ENCODE measurements around the gene SMAD7.
A peak's percentile ranks its signal among the peaks of the same experiment; 100 is the strongest.

Gene SMAD7

DNA sequence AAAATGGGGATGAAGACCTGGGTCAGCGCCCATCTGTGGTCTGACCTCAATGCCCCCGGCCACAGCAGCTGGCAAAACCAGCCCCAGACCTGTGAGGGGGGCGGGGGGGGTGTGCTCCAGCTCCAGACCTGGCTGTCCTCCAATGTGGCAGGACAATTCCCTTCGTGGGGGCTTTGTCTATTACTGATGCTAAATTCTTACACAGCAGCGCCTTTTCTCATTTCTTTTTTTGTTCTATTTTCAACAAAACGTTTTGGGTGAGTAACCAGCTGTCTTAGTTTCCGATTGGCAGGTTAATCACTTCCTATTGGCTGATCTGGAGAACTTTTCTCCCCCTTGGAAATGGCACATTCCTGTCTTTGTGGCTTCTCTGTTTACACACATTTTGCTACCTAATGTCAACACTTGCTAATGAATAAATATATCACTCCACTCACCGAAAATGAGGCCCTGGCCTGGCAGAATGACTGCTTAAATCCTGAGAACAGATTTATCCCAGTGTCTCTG, 4.4 kb downstream of the SMAD7 start:
- Histone ChIP-seq H3K4me1 (ENCODE audit: insufficient read depth, insufficient read length) (peaks cover 14% of the 10 kb centered on the region), H3K4me3 (ENCODE audit: insufficient read length, low read depth) (peak overlapping the region; percentile 94), H3K9me3 (ENCODE audit: insufficient read depth, low read length) (no peaks in the 10 kb centered on the region), H3K27me3 (ENCODE audit: insufficient read depth, insufficient read length) (no peaks in the 10 kb centered on the region), H3K36me3 (ENCODE audit: insufficient read depth, insufficient read length, low read length) (peaks cover 90% of the 10 kb centered on the region), H3K9ac (ENCODE audit: insufficient read length, low read depth) (no peak overlapping the region)
- no peak for DNase-seq (ENCODE audit: low read depth, low spot score)
- no peak for TF ChIP-seq YY1 (IDR thresholded peaks at IDR 0.05; ENCODE audit: insufficient read depth, insufficient read length)
- TF ChIP-seq SUZ12 (IDR thresholded peaks at IDR 0.05; ENCODE audit: extremely low read depth, insufficient read depth, insufficient read length), result no peak
- no peak for TF ChIP-seq ZNF274 (IDR thresholded peaks at IDR 0.05; ENCODE audit: low read depth, low read length)

DNA sequence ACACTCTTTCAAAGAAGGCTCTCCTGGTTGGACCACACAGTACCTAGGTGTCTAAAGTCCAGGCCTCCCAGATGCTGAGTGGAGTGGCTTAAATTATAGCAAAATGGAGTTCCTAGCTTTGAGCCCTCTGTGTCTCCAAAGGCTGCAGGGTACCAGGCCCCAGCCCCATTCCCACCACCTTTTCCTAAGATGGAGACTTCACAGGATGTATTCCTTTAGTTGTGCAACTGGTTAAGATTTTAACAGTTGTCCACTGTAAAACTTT, 4.9 kb downstream of the SMAD7 start:
- H3K4me1 ChIP-seq (ENCODE audit: insufficient read depth, insufficient read length), result peaks cover 14% of the 10 kb centered on the region
- TF ChIP-seq YY1 (IDR thresholded peaks at IDR 0.05; ENCODE audit: insufficient read depth, insufficient read length) (no peak), SUZ12 (IDR thresholded peaks at IDR 0.05; ENCODE audit: extremely low read depth, insufficient read depth, insufficient read length) (no peak), ZNF274 (IDR thresholded peaks at IDR 0.05; ENCODE audit: low read depth, low read length) (no peak)
- DNase-seq (ENCODE audit: low read depth, low spot score), result no peak
- peaks cover 95% of the 10 kb centered on the region for H3K36me3 ChIP-seq (ENCODE audit: insufficient read depth, insufficient read length, low read length)
- H3K9me3 ChIP-seq (ENCODE audit: insufficient read depth, low read length), result no peaks in the 10 kb centered on the region
- no peaks in the 10 kb centered on the region for H3K27me3 ChIP-seq (ENCODE audit: insufficient read depth, insufficient read length)
- H3K9ac ChIP-seq (ENCODE audit: insufficient read length, low read depth), result no peak overlapping the region
- peak overlapping the region; percentile 22 for H3K4me3 ChIP-seq (ENCODE audit: insufficient read length, low read depth)

- Histone ChIP-seq H3K9ac (ENCODE audit: insufficient read length, low read depth) (peak overlapping the region; percentile 32), H3K4me1 (ENCODE audit: insufficient read depth, insufficient read length) (peaks cover 19% of the 10 kb centered on the region), H3K9me3 (ENCODE audit: insufficient read depth, low read length) (no peaks in the 10 kb centered on the region), H3K27me3 (ENCODE audit: insufficient read depth, insufficient read length) (no peaks in the 10 kb centered on the region), H3K4me3 (ENCODE audit: insufficient read length, low read depth) (no peak overlapping the region), H3K36me3 (ENCODE audit: insufficient read depth, insufficient read length, low read length) (peaks cover 94% of the 10 kb centered on the region)
- TF ChIP-seq ZNF274 (IDR thresholded peaks at IDR 0.05; ENCODE audit: low read depth, low read length) (no peak), YY1 (IDR thresholded peaks at IDR 0.05; ENCODE audit: insufficient read depth, insufficient read length) (no peak), SUZ12 (IDR thresholded peaks at IDR 0.05; ENCODE audit: extremely low read depth, insufficient read depth, insufficient read length) (no peak)
- no peak for DNase-seq (ENCODE audit: low read depth, low spot score)
These were observed 6.1 kb downstream of the SMAD7 start for GRCh38 chr18:48944634-48945033.

DNA sequence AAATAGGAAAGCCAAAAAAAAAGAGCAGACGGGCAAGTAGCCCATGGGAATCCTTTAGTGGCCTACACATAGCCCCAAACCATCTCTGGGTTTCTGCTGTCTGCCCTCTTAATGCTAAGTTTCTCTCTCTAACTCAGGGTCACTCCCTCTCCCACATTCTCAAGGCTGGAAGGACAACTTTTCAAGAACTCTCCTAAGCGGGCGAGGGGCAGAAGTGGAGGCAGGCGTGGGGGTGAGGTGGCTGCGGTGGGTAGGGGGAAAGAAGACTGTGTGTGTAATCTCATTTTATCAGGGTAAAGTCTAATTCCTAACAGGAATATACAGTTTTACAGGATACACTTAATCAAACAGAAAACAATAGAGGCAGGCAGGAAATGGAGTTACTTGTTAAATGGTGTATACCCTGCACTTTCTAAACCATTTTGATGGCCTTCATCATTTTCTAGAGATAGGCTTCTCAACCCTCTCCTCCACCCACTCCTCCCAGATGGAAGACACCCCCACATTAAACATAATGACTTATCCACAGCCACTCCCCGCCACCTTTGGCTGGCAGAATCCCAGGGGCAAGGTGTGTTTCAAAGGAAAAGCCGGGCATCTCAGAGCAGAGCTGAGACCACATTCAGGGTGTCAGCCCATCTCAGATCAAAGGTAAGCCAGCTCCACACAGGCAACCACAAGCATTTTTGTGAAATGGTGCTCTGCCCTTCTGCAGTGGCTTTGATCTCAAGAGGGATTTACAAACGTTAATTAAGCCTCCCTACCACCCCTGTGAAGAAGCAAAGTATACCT, 6.8 kb downstream of the SMAD7 start:
- peaks cover 19% of the 10 kb centered on the region for H3K4me1 ChIP-seq (ENCODE audit: insufficient read depth, insufficient read length)
- H3K4me3 ChIP-seq (ENCODE audit: insufficient read length, low read depth), result peak overlapping the region; percentile 1
- no peaks in the 10 kb centered on the region for H3K9me3 ChIP-seq (ENCODE audit: insufficient read depth, low read length)
- DNase-seq (ENCODE audit: low read depth, low spot score), result no peak
- H3K9ac ChIP-seq (ENCODE audit: insufficient read length, low read depth), result peak overlapping the region; percentile 53
- no peaks in the 10 kb centered on the region for H3K27me3 ChIP-seq (ENCODE audit: insufficient read depth, insufficient read length)
- TF ChIP-seq SUZ12 (IDR thresholded peaks at IDR 0.05; ENCODE audit: extremely low read depth, insufficient read depth, insufficient read length), result no peak
- TF ChIP-seq YY1 (IDR thresholded peaks at IDR 0.05; ENCODE audit: insufficient read depth, insufficient read length), result no peak
- no peak for TF ChIP-seq ZNF274 (IDR thresholded peaks at IDR 0.05; ENCODE audit: low read depth, low read length)
- peaks cover 87% of the 10 kb centered on the region for H3K36me3 ChIP-seq (ENCODE audit: insufficient read depth, insufficient read length, low read length)

DNA sequence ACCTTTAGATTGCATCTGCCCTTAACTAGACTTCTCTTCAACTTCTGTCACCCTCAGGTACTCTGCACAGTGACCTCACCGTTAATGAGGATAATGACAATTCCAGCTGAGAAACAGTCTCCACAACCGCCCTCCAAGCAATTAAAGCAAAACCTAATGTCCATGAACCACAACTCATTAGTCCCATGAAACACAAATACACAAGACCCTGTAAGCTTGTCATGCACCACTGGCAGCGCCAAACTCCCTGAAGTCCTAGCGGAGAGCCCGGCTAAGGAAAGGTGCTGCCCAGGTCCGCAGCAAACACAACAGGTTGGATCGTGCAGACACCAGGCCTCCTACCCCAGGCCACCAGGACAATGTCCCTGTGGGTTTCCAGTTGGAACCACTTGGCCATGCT, 7.4 kb downstream of the SMAD7 start:
- no peaks in the 10 kb centered on the region for H3K9me3 ChIP-seq (ENCODE audit: insufficient read depth, low read length)
- DNase-seq (ENCODE audit: low read depth, low spot score), result no peak
- H3K27me3 ChIP-seq (ENCODE audit: insufficient read depth, insufficient read length), result no peaks in the 10 kb centered on the region
- peaks cover 87% of the 10 kb centered on the region for H3K36me3 ChIP-seq (ENCODE audit: insufficient read depth, insufficient read length, low read length)
- peak overlapping the region; percentile 1 for H3K4me3 ChIP-seq (ENCODE audit: insufficient read length, low read depth)
- no peak for TF ChIP-seq SUZ12 (IDR thresholded peaks at IDR 0.05; ENCODE audit: extremely low read depth, insufficient read depth, insufficient read length)
- peak overlapping the region; percentile 53 for H3K9ac ChIP-seq (ENCODE audit: insufficient read length, low read depth)
- H3K4me1 ChIP-seq (ENCODE audit: insufficient read depth, insufficient read length), result peaks cover 19% of the 10 kb centered on the region

GRCh38 chr18:48942554-48943261, 8.1 kb downstream of the SMAD7 start:
- TF ChIP-seq SUZ12 (IDR thresholded peaks at IDR 0.05; ENCODE audit: extremely low read depth, insufficient read depth, insufficient read length) (no peak), ZNF274 (IDR thresholded peaks at IDR 0.05; ENCODE audit: low read depth, low read length) (no peak), YY1 (IDR thresholded peaks at IDR 0.05; ENCODE audit: insufficient read depth, insufficient read length) (no peak)
- no peak for DNase-seq (ENCODE audit: low read depth, low spot score)
- Histone ChIP-seq H3K36me3 (ENCODE audit: insufficient read depth, insufficient read length, low read length) (peaks cover 87% of the 10 kb centered on the region), H3K9me3 (ENCODE audit: insufficient read depth, low read length) (no peaks in the 10 kb centered on the region), H3K4me1 (ENCODE audit: insufficient read depth, insufficient read length) (peaks cover 21% of the 10 kb centered on the region), H3K9ac (ENCODE audit: insufficient read length, low read depth) (no peak overlapping the region), H3K4me3 (ENCODE audit: insufficient read length, low read depth) (no peak overlapping the region), H3K27me3 (ENCODE audit: insufficient read depth, insufficient read length) (no peaks in the 10 kb centered on the region)

DNA sequence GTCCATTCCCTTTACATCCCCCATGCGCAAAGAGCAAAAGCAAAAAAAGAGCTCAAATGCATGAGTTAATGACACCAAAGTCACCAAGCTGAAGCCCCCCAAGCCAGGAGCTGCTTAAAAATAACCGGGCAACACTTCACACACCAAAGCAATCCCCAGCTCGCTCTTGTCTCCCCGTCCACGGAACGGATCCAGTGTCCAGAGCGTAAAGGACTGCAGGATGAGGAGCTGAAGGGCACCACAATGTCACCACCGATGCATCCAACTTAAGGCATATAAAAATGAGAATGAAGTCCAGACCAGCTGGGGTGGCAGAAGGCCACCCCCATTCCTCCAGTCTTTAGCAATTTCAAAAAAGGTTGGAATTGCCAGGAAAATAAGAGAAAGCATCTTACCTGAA, 8.7 kb downstream of the SMAD7 start:
- Histone ChIP-seq H3K9me3 (ENCODE audit: insufficient read depth, low read length) (no peaks in the 10 kb centered on the region), H3K4me1 (ENCODE audit: insufficient read depth, insufficient read length) (peaks cover 21% of the 10 kb centered on the region), H3K36me3 (ENCODE audit: insufficient read depth, insufficient read length, low read length) (peaks cover 87% of the 10 kb centered on the region), H3K4me3 (ENCODE audit: insufficient read length, low read depth) (no peak overlapping the region), H3K9ac (ENCODE audit: insufficient read length, low read depth) (no peak overlapping the region), H3K27me3 (ENCODE audit: insufficient read depth, insufficient read length) (no peaks in the 10 kb centered on the region)
- no peak for TF ChIP-seq SUZ12 (IDR thresholded peaks at IDR 0.05; ENCODE audit: extremely low read depth, insufficient read depth, insufficient read length)
- TF ChIP-seq ZNF274 (IDR thresholded peaks at IDR 0.05; ENCODE audit: low read depth, low read length), result no peak
- TF ChIP-seq YY1 (IDR thresholded peaks at IDR 0.05; ENCODE audit: insufficient read depth, insufficient read length), result no peak
- DNase-seq (ENCODE audit: low read depth, low spot score), result no peak
